Parathyroid adenoma (tissue), 2 donors: ENCODE measurements around the gene TTLL8.

Experiments used
- H2AFZ ChIP-seq: fragments of 300-600 bp; sonication (generic); one replicate; pipeline ENCODE4 v1.7.0; 2017; ENCODE audit warnings: antibody characterized with exemption, mild to moderate bottlenecking
- H3K27ac ChIP-seq: fragments of 300-600 bp; sonication (generic); one replicate; pipeline ENCODE4 v1.7.0; 2017
- H3K27me3 ChIP-seq: fragments of 300-600 bp; sonication (generic); one replicate; pipeline ENCODE4 v1.7.0; 2017; ENCODE audit warnings: low read length; ENCODE audit not compliant: control insufficient read depth, insufficient read depth
- H3K36me3 ChIP-seq: fragments of 300-600 bp; sonication (generic); one replicate; pipeline ENCODE4 v1.7.0; 2017; ENCODE audit warnings: low read length; ENCODE audit not compliant: control insufficient read depth, insufficient read depth
- H3K4me1 ChIP-seq: fragments of 300-600 bp; sonication (generic); one replicate; pipeline ENCODE4 v1.7.0; 2017; ENCODE audit warnings: control low read depth
- H3K4me2 ChIP-seq: fragments of 300-600 bp; sonication (generic); one replicate; pipeline ENCODE4 v1.7.0; 2017; ENCODE audit warnings: low read length
- H3K4me3 ChIP-seq: fragments of 300-600 bp; sonication (generic); one replicate; pipeline ENCODE4 v1.7.0; 2017; ENCODE audit warnings: low read depth, low read length
- H3K79me2 ChIP-seq: fragments of 300-600 bp; sonication (generic); one replicate; pipeline ENCODE4 v1.7.0; 2017; ENCODE audit warnings: control low read depth
- H3K9ac ChIP-seq: fragments of 300-600 bp; sonication (generic); one replicate; pipeline ENCODE4 v1.7.0; 2017; ENCODE audit warnings: mild to moderate bottlenecking
- H3K9me3 ChIP-seq: fragments of 300-600 bp; sonication (generic); one replicate; pipeline ENCODE4 v1.7.0; 2017; ENCODE audit warnings: low read length; ENCODE audit not compliant: control insufficient read depth
- TF ChIP-seq, protein P1 (sequence below): fragments of 300-600 bp; sonication (generic); IDR thresholded peaks from one replicate; pipeline ENCODE4 v1.7.0; 2017; ENCODE audit warnings: antibody characterized with exemption, mild to moderate bottlenecking
- donor health status: primary hyperparathyroidism.

TTLL8 gene

DNA sequence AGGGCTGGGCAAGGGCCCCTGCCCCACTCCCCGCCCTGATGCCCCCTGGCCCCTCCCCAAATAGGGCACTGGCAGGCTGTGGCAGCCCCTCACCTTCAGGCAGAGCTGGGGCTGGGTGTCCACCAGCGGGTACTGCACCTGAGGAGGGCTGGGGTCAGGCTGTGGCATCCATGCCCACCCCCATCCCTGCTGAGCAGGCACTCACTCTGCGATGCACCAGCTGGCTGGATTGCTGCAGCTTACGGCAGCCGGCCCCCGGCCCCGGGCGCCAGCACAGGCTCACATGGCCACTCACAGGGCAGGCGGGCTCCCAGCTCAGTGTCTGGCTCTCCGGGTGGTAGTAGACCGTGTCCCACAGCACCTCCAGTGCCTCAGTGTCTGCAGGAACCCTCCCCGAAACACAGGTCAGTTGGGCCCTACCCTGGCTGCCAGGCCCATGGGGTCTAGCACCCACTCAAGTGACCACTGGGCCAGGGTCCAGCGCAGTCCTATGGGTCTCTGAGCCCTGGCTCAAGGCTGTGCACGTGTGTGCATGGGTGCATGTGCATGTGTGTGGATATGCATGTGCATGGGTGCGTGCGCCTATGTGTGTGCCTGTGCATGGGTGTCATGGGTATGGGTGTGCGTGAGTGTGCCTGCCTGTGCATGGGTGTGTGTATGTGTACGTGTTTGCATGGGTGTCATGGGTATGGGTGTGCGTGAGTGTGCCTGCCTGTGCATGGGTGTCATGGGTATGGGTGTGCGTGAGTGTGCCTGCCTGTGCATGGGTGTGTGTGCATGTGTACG lies 60.0 kb downstream of the TTLL8 start:
- Histone ChIP-seq H3K9ac (no peak overlapping the region), H3K36me3 (no peaks in the 10 kb centered on the region), H3K4me2 (no peak overlapping the region), H3K4me3 (no peak overlapping the region), H3K9me3 (no peaks in the 10 kb centered on the region), H3K79me2 (no peaks in the 10 kb centered on the region), H3K27me3 (no peaks in the 10 kb centered on the region), H2AFZ (no peak overlapping the region), H3K27ac (no peak overlapping the region), H3K4me1 (no peaks in the 10 kb centered on the region)
- TF ChIP-seq, protein P1, sequence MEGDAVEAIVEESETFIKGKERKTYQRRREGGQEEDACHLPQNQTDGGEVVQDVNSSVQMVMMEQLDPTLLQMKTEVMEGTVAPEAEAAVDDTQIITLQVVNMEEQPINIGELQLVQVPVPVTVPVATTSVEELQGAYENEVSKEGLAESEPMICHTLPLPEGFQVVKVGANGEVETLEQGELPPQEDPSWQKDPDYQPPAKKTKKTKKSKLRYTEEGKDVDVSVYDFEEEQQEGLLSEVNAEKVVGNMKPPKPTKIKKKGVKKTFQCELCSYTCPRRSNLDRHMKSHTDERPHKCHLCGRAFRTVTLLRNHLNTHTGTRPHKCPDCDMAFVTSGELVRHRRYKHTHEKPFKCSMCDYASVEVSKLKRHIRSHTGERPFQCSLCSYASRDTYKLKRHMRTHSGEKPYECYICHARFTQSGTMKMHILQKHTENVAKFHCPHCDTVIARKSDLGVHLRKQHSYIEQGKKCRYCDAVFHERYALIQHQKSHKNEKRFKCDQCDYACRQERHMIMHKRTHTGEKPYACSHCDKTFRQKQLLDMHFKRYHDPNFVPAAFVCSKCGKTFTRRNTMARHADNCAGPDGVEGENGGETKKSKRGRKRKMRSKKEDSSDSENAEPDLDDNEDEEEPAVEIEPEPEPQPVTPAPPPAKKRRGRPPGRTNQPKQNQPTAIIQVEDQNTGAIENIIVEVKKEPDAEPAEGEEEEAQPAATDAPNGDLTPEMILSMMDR: no peak

DNA sequence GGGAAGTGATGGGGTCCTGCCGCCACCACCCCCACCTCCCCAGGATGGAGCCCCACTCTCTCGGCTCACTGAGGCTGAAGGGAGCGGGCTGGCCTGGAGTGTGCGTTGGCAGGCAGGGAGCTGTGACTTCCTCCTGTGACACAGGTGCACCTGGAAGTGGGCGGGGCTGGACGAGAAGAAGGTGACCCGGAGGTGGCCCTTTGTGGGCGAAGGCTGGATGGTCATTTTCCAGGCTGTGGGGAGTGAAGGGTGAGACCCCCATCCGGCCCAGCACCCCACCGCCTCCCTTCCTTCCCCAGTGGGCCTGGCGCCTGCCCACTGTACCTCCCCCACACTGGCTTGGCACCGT lies 60.9 kb downstream of the TTLL8 start:
- TF ChIP-seq, protein P1: no peak
- no peaks in the 10 kb centered on the region for H3K79me2 ChIP-seq
- H3K4me2 ChIP-seq: no peak overlapping the region
- no peaks in the 10 kb centered on the region for H3K4me1 ChIP-seq
- H3K9me3 ChIP-seq: no peaks in the 10 kb centered on the region
- H3K9ac ChIP-seq: no peak overlapping the region
- H2AFZ ChIP-seq: no peak overlapping the region
- no peak overlapping the region for H3K27ac ChIP-seq
- H3K4me3 ChIP-seq: no peak overlapping the region
- H3K27me3 ChIP-seq: no peaks in the 10 kb centered on the region
- no peaks in the 10 kb centered on the region for H3K36me3 ChIP-seq

DNA sequence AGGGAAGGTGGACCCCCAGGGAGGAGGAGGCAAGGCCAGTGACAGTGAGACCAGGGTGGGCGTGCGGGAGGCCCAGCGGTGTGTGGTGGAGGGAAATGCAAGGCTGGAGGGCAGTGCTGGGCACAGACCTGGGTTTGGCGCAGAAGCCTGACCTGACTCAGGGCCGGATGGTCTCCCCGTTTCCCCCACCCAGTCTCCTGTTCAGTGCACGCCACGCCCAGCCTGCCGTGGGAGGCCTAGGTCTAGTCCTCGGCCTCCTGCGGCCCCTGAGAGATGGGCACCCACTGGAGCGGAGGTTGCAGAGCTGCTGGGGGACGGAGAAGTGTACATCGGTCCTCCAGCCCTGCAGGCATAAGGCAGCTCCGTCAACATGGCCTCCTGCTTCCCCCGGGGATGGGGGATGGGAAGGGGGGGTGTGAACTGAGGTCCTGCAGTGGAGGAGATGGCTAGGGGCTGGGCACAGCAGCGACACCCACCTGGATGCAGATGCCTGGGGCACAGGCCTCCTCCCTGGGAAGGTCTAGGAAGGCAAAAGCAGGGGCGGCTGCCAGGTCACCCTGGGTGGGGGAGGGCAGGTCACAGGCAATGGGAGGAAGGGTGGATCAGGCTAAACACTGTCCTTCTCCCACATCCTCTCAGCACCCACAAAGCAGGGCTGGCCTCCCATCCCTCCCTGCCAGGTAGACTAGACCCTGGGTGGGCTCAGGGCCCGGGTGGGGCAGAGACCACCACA lies 61.4 kb downstream of the TTLL8 start:
- TF ChIP-seq, protein P1: no peak
- H3K4me2 ChIP-seq: no peak overlapping the region
- H3K27me3 ChIP-seq: no peaks in the 10 kb centered on the region
- H3K79me2 ChIP-seq: no peaks in the 10 kb centered on the region
- no peaks in the 10 kb centered on the region for H3K9me3 ChIP-seq
- H3K27ac ChIP-seq: no peak overlapping the region
- no peaks in the 10 kb centered on the region for H3K4me1 ChIP-seq
- no peak overlapping the region for H3K4me3 ChIP-seq
- H2AFZ ChIP-seq: no peak overlapping the region
- H3K9ac ChIP-seq: no peak overlapping the region
- no peaks in the 10 kb centered on the region for H3K36me3 ChIP-seq

DNA sequence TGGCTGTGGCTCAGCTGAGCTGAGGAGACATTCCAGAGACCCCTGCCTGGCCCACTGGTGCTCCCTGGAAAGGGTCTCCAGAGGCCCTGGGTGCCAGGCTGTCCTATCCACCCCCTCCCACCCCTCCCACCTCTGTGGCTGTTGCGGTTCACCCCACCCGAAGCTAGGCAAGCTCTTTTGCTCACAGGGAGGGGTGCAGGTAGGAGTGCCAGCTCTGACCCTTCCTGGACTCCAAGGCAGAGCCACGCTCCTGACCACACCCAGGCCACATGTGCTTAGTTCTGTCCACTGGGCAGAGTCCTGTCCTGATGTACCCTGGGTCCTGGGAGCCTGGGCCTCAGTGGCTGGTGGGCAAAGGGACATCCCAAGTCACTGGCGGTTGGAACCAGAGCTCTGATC lies 62.0 kb downstream of the TTLL8 start:
- H3K4me3 ChIP-seq: no peak overlapping the region
- H3K27ac ChIP-seq: no peak overlapping the region
- no peaks in the 10 kb centered on the region for H3K27me3 ChIP-seq
- TF ChIP-seq, protein P1: no peak
- no peak overlapping the region for H3K4me2 ChIP-seq
- H3K36me3 ChIP-seq: no peaks in the 10 kb centered on the region
- H3K9ac ChIP-seq: no peak overlapping the region
- no peaks in the 10 kb centered on the region for H3K4me1 ChIP-seq
- H3K79me2 ChIP-seq: no peaks in the 10 kb centered on the region
- H3K9me3 ChIP-seq: no peaks in the 10 kb centered on the region
- no peak overlapping the region for H2AFZ ChIP-seq
